WTC11 (cell line): ENCODE measurements around the gene RASGRP4. TPM values are rescaled to one million over a fixed set of nuclear protein-coding genes. Genes with fewer than 3 reads are reported as not detected.

Experiments
- ATAC-seq: fragments of 200-7000 bp; cut with Tn5 transposase; 2 replicates; pipeline ENCODE4 v1.10.0; 2021; ENCODE audit warnings: mild to moderate bottlenecking, moderate library complexity
- CTCF ChIA-PET: fragments of 300-600 bp; sonication (Branson Sonifier 250); formaldehyde crosslinking; loops from one replicate; lab custom pipeline; 2021; ENCODE audit warnings: antibody characterized with exemption; lab: Charles Lee
- POLR2A ChIA-PET: fragments of 350-600 bp; sonication (Branson Sonifier 250); formaldehyde crosslinking; loops from one replicate; lab custom pipeline; 2021; ENCODE audit warnings: antibody characterized with exemption; lab: Charles Lee
- DNase-seq: peaks from one replicate; pipeline ENCODE4 v3.0.0; 2021; ENCODE audit warnings: low spot score
- H3K27ac Mint-ChIP-seq: 2 replicates; pipeline ENCODE4 v1.8.0; 2021; ENCODE audit warnings: mixed read lengths
- H3K27me3 Mint-ChIP-seq: 2 replicates; pipeline ENCODE4 v1.8.0; 2021; ENCODE audit warnings: low read depth, mild to moderate bottlenecking, moderate library complexity, mixed read lengths
- H3K36me3 Mint-ChIP-seq: 2 replicates; pipeline ENCODE4 v1.8.0; 2021; ENCODE audit warnings: mixed read lengths
- H3K4me1 Mint-ChIP-seq: 2 replicates; pipeline ENCODE4 v1.8.0; 2022; ENCODE audit warnings: mixed read lengths
- H3K4me3 Mint-ChIP-seq: 2 replicates; pipeline ENCODE4 v1.8.0; 2021; ENCODE audit warnings: mild to moderate bottlenecking, moderate library complexity, mixed read lengths
- H3K9me3 Mint-ChIP-seq: 2 replicates; pipeline ENCODE4 v1.8.0; 2021; ENCODE audit warnings: mixed read lengths
- CDX4 ChIP-seq: fragments of 250-450 bp; sonication (Bioruptor Pico); IDR thresholded peaks from 2 replicates; pipeline ENCODE4 v1.9.0; 2021; ENCODE audit warnings: moderate library complexity, mild to moderate bottlenecking, inconsistent platforms, borderline replicate concordance
- E2F4 ChIP-seq: sonication (generic); formaldehyde crosslinking; IDR thresholded peaks from 2 replicates; pipeline ENCODE4 v1.8.1; 2022; ENCODE audit warnings: low read depth, mild to moderate bottlenecking, moderate library complexity, missing genetic modification reagents, borderline replicate concordance
- EMX1 ChIP-seq: fragments of 250-450 bp; sonication (Bioruptor Pico); IDR thresholded peaks from 2 replicates; pipeline ENCODE4 v1.8.0; 2021; ENCODE audit warnings: mild to moderate bottlenecking
- ERG ChIP-seq: fragments of 250-450 bp; sonication (Bioruptor Pico); IDR thresholded peaks from 2 replicates; pipeline ENCODE4 v1.8.0; 2021; ENCODE audit warnings: mild to moderate bottlenecking
- FOXK1 ChIP-seq: sonication (generic); formaldehyde crosslinking; IDR thresholded peaks from 2 replicates; pipeline ENCODE4 v1.8.0; 2022; ENCODE audit warnings: mild to moderate bottlenecking, moderate library complexity, missing genetic modification reagents
- GRHL2 ChIP-seq: fragments of 250-450 bp; sonication (Bioruptor Pico); IDR thresholded peaks from 2 replicates; pipeline ENCODE4 v1.8.0; 2022; ENCODE audit warnings: mild to moderate bottlenecking, moderate library complexity; ENCODE audit not compliant: insufficient replicate concordance, severe bottlenecking
- IRF1 ChIP-seq: sonication (generic); formaldehyde crosslinking; IDR thresholded peaks from 2 replicates; pipeline ENCODE4 v1.8.0; 2023; ENCODE audit warnings: missing genetic modification reagents
- IRF2 ChIP-seq: sonication (generic); formaldehyde crosslinking; IDR thresholded peaks from 2 replicates; pipeline ENCODE4 v1.8.0; 2022; ENCODE audit warnings: low read depth, missing genetic modification reagents, borderline replicate concordance
- KAT7 ChIP-seq: sonication (generic); formaldehyde crosslinking; IDR thresholded peaks from 2 replicates; pipeline ENCODE4 v1.8.1; 2023; ENCODE audit warnings: missing genetic modification reagents, mild to moderate bottlenecking, borderline replicate concordance
- MLX ChIP-seq: sonication (generic); formaldehyde crosslinking; IDR thresholded peaks from 2 replicates; pipeline ENCODE4 v1.8.1; 2023; ENCODE audit warnings: mild to moderate bottlenecking, missing genetic modification reagents, moderate library complexity
- MXD4 ChIP-seq: fragments of 250-450 bp; sonication (Bioruptor Pico); IDR thresholded peaks from 2 replicates; pipeline ENCODE4 v1.8.0; 2021; ENCODE audit warnings: mild to moderate bottlenecking, moderate library complexity, borderline replicate concordance
- MYBL2 ChIP-seq: sonication (generic); formaldehyde crosslinking; IDR thresholded peaks from 2 replicates; pipeline ENCODE4 v1.8.1; 2023; ENCODE audit warnings: mild to moderate bottlenecking, moderate library complexity, missing genetic modification reagents
- NR1H2 ChIP-seq: sonication (generic); formaldehyde crosslinking; IDR thresholded peaks from 2 replicates; pipeline ENCODE4 v1.9.0; 2021; ENCODE audit warnings: mild to moderate bottlenecking, moderate library complexity, missing genetic modification reagents
- SMAD4 ChIP-seq: sonication (generic); formaldehyde crosslinking; IDR thresholded peaks from 2 replicates; pipeline ENCODE4 v1.8.0; 2022; ENCODE audit warnings: mild to moderate bottlenecking, missing genetic modification reagents
- STAT6 ChIP-seq: sonication (generic); formaldehyde crosslinking; conservative IDR thresholded peaks from 2 replicates; pipeline ENCODE4 v1.8.1; 2023; ENCODE audit warnings: mild to moderate bottlenecking, low read depth, missing genetic modification reagents, moderate library complexity
- TP53 ChIP-seq: sonication (generic); formaldehyde crosslinking; IDR thresholded peaks from 2 replicates; pipeline ENCODE4 v1.8.1; 2023; ENCODE audit warnings: mild to moderate bottlenecking, missing genetic modification reagents
- USF1 ChIP-seq: sonication (generic); formaldehyde crosslinking; IDR thresholded peaks from 2 replicates; pipeline ENCODE4 v1.8.0; 2022; ENCODE audit warnings: mild to moderate bottlenecking, missing genetic modification reagents
- ZNF121 ChIP-seq: sonication (generic); formaldehyde crosslinking; IDR thresholded peaks from 2 replicates; pipeline ENCODE4 v1.8.0; 2023; ENCODE audit warnings: missing genetic modification reagents
- ZNF416 ChIP-seq: fragments of 250-450 bp; sonication (Bioruptor Pico); IDR thresholded peaks from 2 replicates; pipeline ENCODE4 v1.9.0; 2021; ENCODE audit warnings: mild to moderate bottlenecking, inconsistent platforms
- total RNA-seq: library from RNA; stranded (reverse); gene quantifications from 3 replicates; pipeline ENCODE4 v1.2.3, GENCODE V29; 2021
- TF ChIP-seq, protein P1 (sequence below): sonication (generic); formaldehyde crosslinking; IDR thresholded peaks from 2 replicates; pipeline ENCODE4 v1.8.1; 2023; ENCODE audit warnings: mild to moderate bottlenecking, missing genetic modification reagents
- TF ChIP-seq, protein P2 (sequence below): fragments of 250-450 bp; sonication (Bioruptor Pico); IDR thresholded peaks from 2 replicates; pipeline ENCODE4 v1.9.0; 2021; ENCODE audit warnings: mild to moderate bottlenecking

RASGRP4 gene
- total RNA-seq, 1 experiment from 2014 or later: 2.5 TPM

DNA sequence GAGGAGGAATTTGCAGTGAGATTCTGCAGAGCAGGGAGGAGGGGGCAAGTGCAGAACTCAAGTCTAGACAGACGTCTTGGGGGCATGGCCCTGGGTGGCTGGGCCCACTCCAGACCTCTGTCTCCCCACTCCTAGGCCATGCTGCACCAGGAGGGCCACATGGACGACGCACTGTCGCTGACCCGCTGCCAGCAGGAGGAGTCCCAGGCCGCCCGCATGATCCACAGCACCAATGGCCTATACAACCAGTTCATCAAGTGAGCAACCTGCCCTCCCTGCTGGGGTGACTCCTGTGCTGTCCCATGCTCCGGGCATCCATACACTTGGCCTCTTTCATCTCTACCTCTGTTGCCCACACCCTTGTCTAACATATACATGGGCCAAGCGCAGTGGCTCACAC lies 25.6 kb upstream of the RASGRP4 start:
- Mint-ChIP-seq H3K4me1 (peaks cover 9% of the 10 kb centered on the region), H3K36me3 (peaks cover 52% of the 10 kb centered on the region), H3K9me3 (peaks cover 5% of the 10 kb centered on the region), H3K4me3 (no peak overlapping the region), H3K27ac (no peak overlapping the region), H3K27me3 (no peaks in the 10 kb centered on the region; the same call in 1 of the 2 replicates)
- TF ChIP-seq ZNF121 (CRISPR knock-in tag) (peak; percentile 76), TP53 (CRISPR knock-in tag) (no peak)
- POLR2A ChIA-PET: no interaction called here
- DNase-seq (no peak), ATAC-seq (no peak)
- CTCF ChIA-PET: interaction anchor here (5.3 kb wide), 1 partner anchor 49 kb away, joined by 64 read pairs; the partner anchor contains the start of gene FAM98C

- no peak for DNase-seq
- ChIA-PET CTCF (interaction anchor here (1.4 to 5.3 kb wide), 2 partner anchors 16 to 48 kb away, joined by 5 to 64 read pairs; partner anchors contain the start of gene FAM98C), POLR2A (no interaction called here)
- no peak for ATAC-seq
- Mint-ChIP-seq H3K9me3 (peaks cover 5% of the 10 kb centered on the region), H3K27me3 (no peaks in the 10 kb centered on the region; the same call in 1 of the 2 replicates), H3K4me1 (peaks cover 9% of the 10 kb centered on the region), H3K4me3 (no peak overlapping the region), H3K27ac (peak overlapping the region; percentile 43; the same call in 1 of the 2 replicates), H3K36me3 (peaks cover 58% of the 10 kb centered on the region)
- no peak for TF ChIP-seq SMAD4 (CRISPR knock-in tag)
Observed at GRCh38 chr19:38451036-38451435, 25.0 kb upstream of the RASGRP4 start.

DNA sequence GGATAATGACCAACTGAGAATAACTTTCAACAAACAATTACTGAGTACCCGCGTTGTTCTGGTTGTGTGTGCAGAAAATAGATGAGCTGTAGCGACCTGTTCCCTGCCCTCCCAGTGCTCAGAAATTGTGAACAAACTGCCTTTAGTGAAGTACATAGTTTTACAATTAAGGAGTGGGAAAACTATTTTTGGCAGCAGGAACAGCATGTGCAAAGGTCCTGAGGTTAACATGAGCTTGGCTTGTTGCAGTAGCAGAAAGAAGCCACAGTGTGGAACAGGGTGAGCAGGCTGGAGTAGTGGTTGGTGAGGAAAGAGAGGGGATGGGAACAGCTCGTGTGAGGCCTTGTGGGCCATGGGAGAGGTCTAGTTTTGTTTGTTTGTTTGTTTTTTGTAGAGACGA lies 23.5 kb upstream of the RASGRP4 start:
- Mint-ChIP-seq H3K9me3 (peaks cover 5% of the 10 kb centered on the region), H3K27ac (no peak overlapping the region), H3K27me3 (no peaks in the 10 kb centered on the region; the same call in 1 of the 2 replicates), H3K4me1 (peaks cover 9% of the 10 kb centered on the region), H3K4me3 (no peak overlapping the region), H3K36me3 (peaks cover 55% of the 10 kb centered on the region)
- no peak for DNase-seq
- ATAC-seq: no peak
- CTCF ChIA-PET: interaction anchor here (1.4 to 5.3 kb wide), 2 partner anchors 14 to 47 kb away, joined by 5 to 64 read pairs; partner anchors contain the start of gene FAM98C
- POLR2A ChIA-PET: no interaction called here
- TF ChIP-seq ZNF416 (no peak), EMX1 (CRISPR knock-in tag) (no peak), IRF2 (CRISPR knock-in tag) (no peak), KAT7 (no peak), ERG (CRISPR knock-in tag) (no peak), E2F4 (CRISPR knock-in tag) (no peak), MLX (CRISPR knock-in tag) (no peak), NR1H2 (CRISPR knock-in tag) (no peak), MYBL2 (CRISPR knock-in tag) (no peak), USF1 (no peak), MXD4 (CRISPR knock-in tag) (no peak), CDX4 (no peak), GRHL2 (CRISPR knock-in tag) (no peak), IRF1 (CRISPR knock-in tag) (no peak), FOXK1 (CRISPR knock-in tag) (no peak), STAT6 (CRISPR knock-in tag) (no peak)
- TF ChIP-seq, protein P1, sequence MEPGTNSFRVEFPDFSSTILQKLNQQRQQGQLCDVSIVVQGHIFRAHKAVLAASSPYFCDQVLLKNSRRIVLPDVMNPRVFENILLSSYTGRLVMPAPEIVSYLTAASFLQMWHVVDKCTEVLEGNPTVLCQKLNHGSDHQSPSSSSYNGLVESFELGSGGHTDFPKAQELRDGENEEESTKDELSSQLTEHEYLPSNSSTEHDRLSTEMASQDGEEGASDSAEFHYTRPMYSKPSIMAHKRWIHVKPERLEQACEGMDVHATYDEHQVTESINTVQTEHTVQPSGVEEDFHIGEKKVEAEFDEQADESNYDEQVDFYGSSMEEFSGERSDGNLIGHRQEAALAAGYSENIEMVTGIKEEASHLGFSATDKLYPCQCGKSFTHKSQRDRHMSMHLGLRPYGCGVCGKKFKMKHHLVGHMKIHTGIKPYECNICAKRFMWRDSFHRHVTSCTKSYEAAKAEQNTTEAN: no peak
- TF ChIP-seq, protein P2, sequence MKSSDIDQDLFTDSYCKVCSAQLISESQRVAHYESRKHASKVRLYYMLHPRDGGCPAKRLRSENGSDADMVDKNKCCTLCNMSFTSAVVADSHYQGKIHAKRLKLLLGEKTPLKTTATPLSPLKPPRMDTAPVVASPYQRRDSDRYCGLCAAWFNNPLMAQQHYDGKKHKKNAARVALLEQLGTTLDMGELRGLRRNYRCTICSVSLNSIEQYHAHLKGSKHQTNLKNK (CRISPR knock-in tag): no peak
